Kidney glomerular epithelial cell (primary cell): ENCODE measurements around the gene ZNF322.
"Not testable (repeated sequence)": the region's sequence is repeated elsewhere in the genome, so short reads cannot be mapped to it uniquely, and the experiment has no call there.

Source experiments
- DNase-seq: peaks from one replicate; lab custom pipeline; 2025; lab: John Stamatoyannopoulos, UW

Gene ZNF322, protein sequence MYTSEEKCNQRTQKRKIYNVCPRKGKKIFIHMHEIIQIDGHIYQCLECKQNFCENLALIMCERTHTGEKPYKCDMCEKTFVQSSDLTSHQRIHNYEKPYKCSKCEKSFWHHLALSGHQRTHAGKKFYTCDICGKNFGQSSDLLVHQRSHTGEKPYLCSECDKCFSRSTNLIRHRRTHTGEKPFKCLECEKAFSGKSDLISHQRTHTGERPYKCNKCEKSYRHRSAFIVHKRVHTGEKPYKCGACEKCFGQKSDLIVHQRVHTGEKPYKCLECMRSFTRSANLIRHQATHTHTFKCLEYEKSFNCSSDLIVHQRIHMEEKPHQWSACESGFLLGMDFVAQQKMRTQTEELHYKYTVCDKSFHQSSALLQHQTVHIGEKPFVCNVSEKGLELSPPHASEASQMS

DNA sequence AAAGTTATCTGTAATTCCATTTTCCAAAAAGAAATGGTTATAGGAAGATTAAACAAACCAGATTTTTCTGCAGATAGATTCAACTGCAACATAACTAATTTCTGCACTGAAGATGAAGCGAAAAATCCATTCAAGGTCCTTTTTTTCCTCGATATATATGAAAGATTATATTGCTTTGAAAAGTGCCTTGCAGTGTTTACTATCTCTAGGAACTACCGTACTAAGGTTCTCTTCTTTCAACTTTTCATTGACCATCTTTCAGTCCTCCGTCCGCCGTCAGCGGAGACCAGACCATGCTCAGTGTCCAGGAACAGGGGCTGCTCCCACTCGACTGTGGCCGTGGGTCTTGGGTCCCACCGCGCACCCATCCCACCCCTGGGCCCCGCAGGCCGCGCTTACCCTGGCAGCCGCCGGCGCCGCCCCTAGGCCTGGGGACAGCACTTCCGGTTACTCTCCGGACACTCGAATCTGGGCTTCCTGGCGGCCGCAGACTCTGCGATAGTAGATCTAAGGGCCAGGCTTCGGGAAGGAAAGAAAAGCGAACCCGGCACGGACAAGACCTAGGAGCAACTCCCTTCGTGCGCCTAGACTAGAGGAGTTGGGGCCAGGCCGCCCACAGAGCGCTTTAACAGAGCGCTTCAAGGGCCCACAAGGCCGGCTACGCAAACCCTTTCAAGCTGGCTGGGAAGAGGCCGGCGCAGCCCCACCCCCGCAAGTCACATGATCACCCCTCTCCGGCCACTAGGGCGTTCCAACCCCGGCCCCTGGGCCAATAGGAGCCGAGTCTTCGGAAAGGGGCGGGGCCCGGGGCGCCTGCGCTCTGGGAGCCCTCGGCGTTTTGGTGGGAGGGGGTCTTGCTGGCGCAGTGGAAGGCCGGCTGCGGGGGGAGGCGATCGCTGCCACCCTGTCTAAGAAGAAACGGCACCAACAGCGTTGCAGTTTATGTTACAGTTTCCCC is at the start of gene ZNF322:
ZNF322 (minus strand) TSS at position 705 of the 958 bp plus-strand sequence. CDS start 21,193 bp downstream, outside the sequence.
- peak; percentile 96 for DNase-seq

- not testable (repeated sequence) for DNase-seq
These were observed 46.2 kb upstream of the ZNF322 start for GRCh38 chr6:26705780-26706179.

DNA sequence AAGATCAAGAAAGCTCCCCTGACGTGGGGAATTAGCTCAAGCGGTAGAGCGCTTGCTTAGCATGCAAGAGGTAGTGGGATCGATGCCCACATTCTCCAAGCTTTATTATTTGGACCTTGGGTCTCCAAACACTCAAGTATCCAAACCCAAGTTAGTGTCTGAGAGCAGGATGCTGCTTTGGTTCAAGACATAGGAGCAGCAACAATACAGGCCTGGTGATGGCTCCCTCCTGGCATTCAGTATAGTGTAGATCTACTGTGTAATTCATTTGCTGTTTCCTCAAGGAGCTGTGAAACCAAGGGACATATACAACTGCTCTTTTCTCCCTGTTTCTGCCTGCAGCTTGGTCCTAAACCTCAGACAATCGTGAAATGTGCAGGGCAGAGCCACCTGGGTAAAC is 45.8 kb upstream of the ZNF322 start:
- not testable (repeated sequence) for DNase-seq

GRCh38 chr6:26701023-26701747 is 41.6 kb upstream of the ZNF322 start:
- DNase-seq: not testable (repeated sequence)

GRCh38 chr6:26697496-26697895 is 38.0 kb upstream of the ZNF322 start:
- DNase-seq: not testable (repeated sequence)

DNA sequence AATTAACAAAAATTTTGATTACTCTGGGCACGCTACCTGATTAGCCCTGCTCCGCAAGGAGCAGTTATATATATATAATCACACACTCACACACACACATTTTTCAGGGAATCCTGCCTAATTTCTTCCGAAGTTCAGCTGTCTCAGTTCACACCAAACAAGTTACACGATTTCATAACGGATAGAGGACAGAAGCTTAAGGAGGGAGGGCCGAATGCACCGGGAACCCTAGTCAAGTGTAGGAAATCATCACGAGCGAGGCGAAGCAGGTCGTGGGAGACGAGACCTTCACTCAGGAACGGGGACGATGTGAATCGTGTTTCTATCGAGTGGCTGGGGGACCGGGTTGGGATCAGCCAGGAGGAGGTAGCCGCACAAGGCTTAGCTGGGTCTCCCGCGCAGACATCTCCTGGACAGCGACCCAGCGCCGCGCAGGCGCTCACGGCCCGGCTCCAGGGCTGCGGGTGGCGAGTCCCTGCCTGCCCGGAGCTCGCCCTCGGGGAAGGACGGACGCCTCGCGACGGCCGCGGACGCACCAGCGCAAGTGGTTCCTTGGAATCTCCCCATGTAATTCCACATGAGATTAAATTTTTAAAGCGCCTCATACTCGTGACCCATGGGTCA is 29.9 kb upstream of the ZNF322 start:
- DNase-seq: not testable (repeated sequence)

GRCh38 chr6:26682435-26683042 is 23.0 kb upstream of the ZNF322 start:
- not testable (repeated sequence) for DNase-seq

DNA sequence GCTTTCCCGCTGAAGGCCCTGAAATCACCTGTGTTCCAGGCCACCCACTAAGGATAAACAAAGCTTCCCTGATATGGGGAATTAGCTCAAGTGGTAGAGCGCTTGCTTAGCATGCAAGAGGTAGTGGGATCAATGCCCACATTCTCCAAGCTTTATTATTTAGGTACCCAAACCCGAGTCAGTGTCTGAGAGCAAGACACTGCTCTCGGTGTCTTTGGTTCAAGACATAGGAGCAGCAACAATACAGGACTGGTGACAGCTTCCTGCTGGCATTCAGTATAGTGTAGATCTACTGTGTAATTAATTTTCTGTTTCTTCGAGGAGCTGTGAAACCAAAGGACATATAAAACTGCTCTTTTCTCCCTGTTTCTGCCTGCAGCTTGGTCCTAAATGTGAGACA is 13.7 kb upstream of the ZNF322 start:
- DNase-seq: not testable (repeated sequence)

- not testable (repeated sequence) for DNase-seq
These were observed 11.0 kb upstream of the ZNF322 start for GRCh38 chr6:26670558-26670957.

DNA sequence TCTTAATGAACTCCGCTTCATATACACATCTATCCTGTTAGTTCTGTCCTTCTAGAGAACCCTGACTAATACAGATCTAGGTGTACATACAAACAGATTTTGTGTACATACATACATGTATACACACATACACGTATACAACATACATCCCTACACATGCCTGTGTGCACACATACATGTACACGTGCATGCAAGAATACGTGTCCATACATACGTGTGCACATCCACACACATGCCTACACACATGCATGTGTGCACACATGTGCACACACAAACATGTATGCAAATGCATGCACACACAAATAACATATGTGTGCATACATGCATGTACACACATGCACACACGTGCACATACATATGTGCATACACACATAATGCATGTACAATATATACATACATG is 10.5 kb upstream of the ZNF322 start:
- not testable (repeated sequence) for DNase-seq

DNA sequence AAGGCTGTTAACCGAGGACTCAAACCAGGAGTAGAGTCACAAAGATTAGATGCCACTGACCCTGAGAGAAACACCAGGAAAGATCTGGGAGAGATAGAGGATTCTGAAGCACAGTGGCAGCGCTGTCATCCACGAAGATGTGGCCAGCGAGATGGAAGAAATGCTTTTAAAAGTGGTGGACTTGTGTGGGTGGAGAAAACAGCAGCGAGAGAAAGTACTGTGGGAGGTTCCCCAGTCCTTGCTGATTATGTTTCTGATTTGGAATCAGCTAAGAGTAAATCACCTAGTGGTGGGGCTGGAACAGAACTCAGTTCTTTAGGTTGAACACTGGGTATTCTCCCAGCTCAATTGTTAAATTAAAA is 435 bp upstream of the ZNF322 start:
- no peak for DNase-seq

GRCh38 chr6:26657256-26657655 is 2.3 kb downstream of the ZNF322 start:
- no peak for DNase-seq

GRCh38 chr6:26653007-26653406 is 6.5 kb downstream of the ZNF322 start:
- no peak for DNase-seq

DNA sequence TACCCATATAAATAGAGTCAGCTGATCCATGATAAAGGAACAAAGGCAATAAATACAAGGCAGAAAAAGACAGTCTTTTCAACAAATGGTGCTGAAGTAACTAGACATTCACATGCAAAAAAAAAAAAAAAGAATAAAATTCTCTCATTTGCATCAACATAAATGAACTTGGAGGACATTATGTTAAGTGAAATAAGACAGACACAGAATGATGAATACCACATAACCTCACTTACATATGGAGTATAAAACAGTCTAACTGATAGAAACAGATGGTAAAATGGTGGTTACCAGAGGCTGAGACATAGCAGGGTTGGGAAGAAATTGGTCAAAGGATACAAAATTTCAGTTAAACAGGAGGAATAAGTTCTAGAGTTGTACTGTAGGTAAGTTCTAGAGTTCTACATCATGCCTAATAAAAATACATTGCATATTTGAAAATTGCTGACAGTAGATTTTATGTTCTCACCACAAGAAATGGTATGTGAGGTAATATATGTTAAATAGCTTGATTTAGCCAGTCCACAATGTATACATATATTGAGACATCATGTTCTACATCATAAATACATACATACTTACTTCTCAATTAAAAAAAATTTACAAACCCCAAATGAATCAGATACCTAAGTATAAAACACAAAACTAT is 8.3 kb downstream of the ZNF322 start:
- no peak for DNase-seq

GRCh38 chr6:26646074-26646473 is 13.5 kb downstream of the ZNF322 start:
- DNase-seq: no peak

- no peak for DNase-seq
These were observed 18.7 kb downstream of the ZNF322 start for GRCh38 chr6:26640806-26641205.

DNA sequence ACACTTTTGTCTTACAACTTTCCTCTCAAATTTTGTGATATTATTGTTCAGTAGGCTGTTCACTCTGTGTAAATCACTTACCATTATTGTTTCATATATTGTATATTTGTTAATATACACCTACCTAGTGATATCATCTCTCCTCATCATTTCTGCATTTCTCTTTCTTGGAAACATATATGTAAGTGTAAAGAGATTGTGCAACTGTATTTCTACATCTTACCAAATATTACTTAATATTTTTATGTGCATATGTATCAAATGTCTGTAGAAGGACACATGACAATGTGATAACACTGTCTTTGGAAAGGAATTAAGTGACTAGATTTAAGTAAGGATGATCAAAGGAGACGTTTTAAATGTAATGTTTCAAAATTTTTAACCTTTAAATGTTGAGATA is 30.2 kb downstream of the ZNF322 start:
- DNase-seq: no peak

DNA sequence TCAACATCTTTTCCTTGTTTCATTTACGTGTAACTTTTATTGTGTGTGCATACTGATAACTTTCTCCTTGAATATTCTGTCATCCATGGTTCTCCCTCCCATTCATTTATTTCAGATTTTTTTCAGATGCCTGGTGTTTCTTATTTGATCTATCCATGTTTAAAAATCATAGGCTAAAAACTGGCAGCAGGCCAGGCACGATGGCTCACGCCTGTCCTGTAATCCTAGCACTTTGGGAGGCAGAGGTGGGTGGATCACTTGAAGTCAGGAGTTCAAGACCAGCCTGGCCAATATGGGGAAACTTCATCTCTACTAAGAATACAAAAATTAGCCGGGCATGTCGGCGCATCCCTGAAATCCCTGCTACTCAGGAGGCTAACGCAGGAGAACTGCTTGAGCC is 31.7 kb downstream of the ZNF322 start:
- no peak for DNase-seq

GRCh38 chr6:26624557-26624956 is 35.0 kb downstream of the ZNF322 start:
- no peak for DNase-seq

GRCh38 chr6:26623339-26623859 is 36.1 kb downstream of the ZNF322 start:
- DNase-seq: no peak
